K562 (cell line): ENCODE measurements around the gene AGPAT2. TPM values are rescaled to one million over a fixed set of nuclear protein-coding genes. Genes with fewer than 3 reads are reported as not detected.

Experiments
- ATAC-seq: fragments of 200-7000 bp; cut with Tn5 transposase; 3 replicates; pipeline ENCODE4 v1.9.1; 2020; ENCODE audit warnings: moderate library complexity
- BruUV-seq: library from RNA; stranded (reverse); fragments of 400-500 nt; replicated peaks from 2 replicates; lab custom pipeline; 2021; lab: Mats Ljungman, UMichigan
- CTCF ChIA-PET: fragments of 300-600 bp; formaldehyde crosslinking; extraction: SDS; loops from one replicate; lab custom pipeline; 2021; ENCODE audit warnings: low intra/inter-chr PET ratio; lab: Yijun Ruan, JAX
- POLR2A ChIA-PET: fragments of 300-600, 350-650 bp; sonication (Branson Sonifier 250); formaldehyde crosslinking; extraction: SDS; loops from one replicate; lab custom pipeline; 2021; ENCODE audit warnings: antibody characterized with exemption, inconsistent platforms; lab: Yijun Ruan, JAX
- DNase-seq, 4 experiments: peaks; one replicate each; pipeline versions ENCODE4 v3.0.0 to v3.0.0-alpha.2; 2011 to 2018; ENCODE audit warnings: low spot score in 3 of 4, mixed read lengths in 3 of 4; ENCODE audit errors: extremely low read depth in 1 of 4
- FAIRE-seq: peaks from 2 replicates; lab custom pipeline; 2011; peaks lifted over from hg19 to GRCh38; lab: Jason Lieb, UNC
- H2AFZ ChIP-seq: 2 replicates; pipeline ENCODE4 v1.6.0; 2011; ENCODE audit warnings: low read depth, low read length, control low read depth, inconsistent platforms
- H3K27ac ChIP-seq: fragments of 200-600 bp; 3 replicates; pipeline ENCODE4 v1.8.0; 2011; ENCODE audit warnings: low read depth, mild to moderate bottlenecking, control low read depth, inconsistent platforms, low read length, moderate library complexity, mixed read lengths; ENCODE audit errors: extremely low read depth
- H3K27me3 ChIP-seq, 2 experiments: fragments of 300-600 bp in 1 of 2; 2 replicates in 1 of 2; 3 replicates in 1 of 2; pipeline versions ENCODE4 v1.6.0 to v1.8.0; 2011; ENCODE audit warnings: inconsistent platforms in 2 of 2, low read length in 2 of 2, mild to moderate bottlenecking in 1 of 2, mixed read lengths in 1 of 2, moderate library complexity in 1 of 2; ENCODE audit not compliant: control insufficient read depth in 2 of 2, insufficient read depth in 2 of 2
- H3K36me3 ChIP-seq: fragments of 300-600 bp; 3 replicates; pipeline ENCODE4 v1.8.0; 2011; ENCODE audit warnings: mild to moderate bottlenecking, low read length, inconsistent platforms; ENCODE audit not compliant: control insufficient read depth, insufficient read depth
- H3K4me1 ChIP-seq, 2 experiments: fragments of 200-600 bp in 1 of 2; replicated peaks in 1 of 2; 2 replicates in 1 of 2; 3 replicates in 1 of 2; pipeline versions ENCODE4 v1.5.1 to v1.8.0; 2011; ENCODE audit warnings: inconsistent platforms in 2 of 2, low read length in 2 of 2, mild to moderate bottlenecking in 1 of 2, mixed read lengths in 1 of 2, moderate library complexity in 1 of 2; ENCODE audit not compliant: control insufficient read depth in 2 of 2, insufficient read depth in 2 of 2
- H3K4me2 ChIP-seq: 2 replicates; pipeline ENCODE4 v1.6.1; 2011; ENCODE audit warnings: low read length, control low read depth, inconsistent platforms, mixed read lengths; ENCODE audit not compliant: insufficient read depth
- H3K4me3 ChIP-seq: fragments of 200-600 bp; sonication (generic), shearing (Covaris generic); 2 replicates; pipeline ENCODE4 v1.5.1; 2016; ENCODE audit warnings: control low read depth, inconsistent platforms
- H3K79me2 ChIP-seq: fragments of 200-600 bp; 3 replicates; pipeline ENCODE4 v1.8.0; 2011; ENCODE audit warnings: low read length, inconsistent platforms; ENCODE audit not compliant: control insufficient read depth, insufficient read depth
- H3K9ac ChIP-seq, 2 experiments: 2 replicates each; pipeline versions ENCODE4 v1.6.0 to v1.6.1; 2011; ENCODE audit warnings: low read depth in 2 of 2, low read length in 2 of 2, control low read depth in 1 of 2, inconsistent platforms in 1 of 2, mild to moderate bottlenecking in 1 of 2, mixed read lengths in 1 of 2; ENCODE audit not compliant: insufficient read depth in 1 of 2
- H3K9me1 ChIP-seq: one replicate; pipeline ENCODE4 v1.6.0; 2011; ENCODE audit warnings: inconsistent platforms, mild to moderate bottlenecking, low read length, moderate library complexity; ENCODE audit not compliant: control insufficient read depth, insufficient read depth
- H3K9me3 ChIP-seq: replicated peaks from 2 replicates; pipeline ENCODE4 v1.5.1; 2011; ENCODE audit warnings: low read depth, low read length, inconsistent platforms; ENCODE audit not compliant: control insufficient read depth, insufficient read depth
- H4K20me1 ChIP-seq: replicated peaks from 2 replicates; pipeline ENCODE4 v1.6.1; 2011; ENCODE audit warnings: low read length, inconsistent platforms, mixed read lengths; ENCODE audit not compliant: control insufficient read depth, insufficient read depth
- BRCA1 ChIP-seq, 2 experiments: fragments of 450-650 bp in 1 of 2; sonication (generic) in 1 of 2; formaldehyde crosslinking in 1 of 2; IDR thresholded peaks; 2 replicates each; pipeline versions ENCODE4 v1.5.0 to v1.6.1; 2017 to 2020; ENCODE audit warnings: mild to moderate bottlenecking in 1 of 2, missing genetic modification reagents in 1 of 2
- GABPB1 ChIP-seq: sonication (generic); formaldehyde crosslinking; IDR thresholded peaks from 2 replicates; pipeline ENCODE4 v1.8.0; 2022; ENCODE audit warnings: mild to moderate bottlenecking, missing genetic modification reagents
- MYNN ChIP-seq, 2 experiments: sonication (generic); formaldehyde crosslinking in 1 of 2; IDR thresholded peaks; 2 replicates each; pipeline versions ENCODE4 v1.5.0 to v1.6.1; 2016 to 2020; ENCODE audit warnings: antibody characterized with exemption in 1 of 2, missing genetic modification reagents in 1 of 2
- NFXL1 ChIP-seq: fragments of 450-650 bp; formaldehyde crosslinking; IDR thresholded peaks from 2 replicates; pipeline ENCODE4 v1.4.0; 2021; ENCODE audit warnings: mild to moderate bottlenecking
- PCBP2 ChIP-seq: fragments of 200-400 bp; formaldehyde crosslinking; IDR thresholded peaks from 2 replicates; pipeline ENCODE4 v1.6.1; 2018; ENCODE audit warnings: low read length, low read depth, mild to moderate bottlenecking, moderate library complexity; ENCODE audit not compliant: poor library complexity, severe bottlenecking
- PYGO2 ChIP-seq: fragments of 450-650 bp; IDR thresholded peaks from 2 replicates; pipeline ENCODE4 v1.6.1; 2016; ENCODE audit warnings: mild to moderate bottlenecking, missing genetic modification characterization, moderate library complexity, missing compliant biosample characterization
- YY1 ChIP-seq, 3 experiments: IDR thresholded peaks; 2 replicates each; pipeline ENCODE4 v1.6.1; 2011; ENCODE audit warnings: low read length in 2 of 3, mild to moderate bottlenecking in 2 of 3, moderate library complexity in 2 of 3, borderline replicate concordance in 1 of 3, control low read depth in 1 of 3, low read depth in 1 of 3; ENCODE audit not compliant: insufficient read depth in 3 of 3, insufficient replicate concordance in 2 of 3, control insufficient read depth in 1 of 3, insufficient read length in 1 of 3; ENCODE audit errors: extremely low read depth in 1 of 3
- ZNF143 ChIP-seq: sonication (generic); formaldehyde crosslinking; IDR thresholded peaks from 2 replicates; pipeline ENCODE4 v1.9.0; 2022; ENCODE audit warnings: mild to moderate bottlenecking, missing genetic modification reagents
- ZNF76 ChIP-seq: fragments of 250-450 bp; sonication (Bioruptor Pico); IDR thresholded peaks from 2 replicates; pipeline ENCODE4 v1.4.0; 2020; ENCODE audit warnings: mild to moderate bottlenecking, moderate library complexity, borderline replicate concordance
- ZNF764 ChIP-seq: fragments of 250-450 bp; sonication (Bioruptor Pico); IDR thresholded peaks from 2 replicates; pipeline ENCODE4 v1.4.0; 2020; ENCODE audit warnings: low read depth, mild to moderate bottlenecking, moderate library complexity
- WGBS: fragments of 100-300 bp; shearing (Covaris generic); methylation state at CpG from one replicate; pipeline ENCODE4 v1.1.6; 2016; ENCODE audit warnings: low coverage, mixed read lengths; ENCODE audit not compliant: insufficient coverage; ENCODE audit errors: missing lambda C conversion rate; 5-methylcytosine and 5-hydroxymethylcytosine counted together
- in situ Hi-C: fragments of 300-500 bp; cut with MboI; formaldehyde crosslinking; loops from 4 replicates; pipeline ENCODE4 v1.15.0; 2018; ENCODE audit warnings: inconsistent platforms, mixed read lengths
- intact Hi-C: fragments of 100-400 bp; cut with micrococcal nuclease; formaldehyde crosslinking; loops from 2 replicates; pipeline ENCODE4 v1.14.2; 2022
- polyA plus RNA-seq, 8 experiments: library from polyadenylated mRNA; depleted of rRNA in 4 of 8; stranded (reverse) in 5 of 8; unstranded in 3 of 8; fragments of >200 nt; fragmentation: Nextera tagmentation in 2 of 8; fragmentation: Illumina TruSeq in 1 of 8; extraction: Ambion mirVana in 2 of 8; extraction: Trizol in 1 of 8; gene quantifications; 2 replicates each; pipeline versions ENCODE4 v1.2.1 to v1.2.3, GENCODE V29; 2011 to 2014; ENCODE audit warnings: inconsistent platforms in 1 of 8, missing spikeins in 1 of 8
- total RNA-seq, 7 experiments: library from RNA; depleted of rRNA in 6 of 7; stranded (reverse); fragments of >200 nt in 6 of 7; fragmentation: Illumina TruSeq in 2 of 7; extraction: Trizol in 2 of 7; gene quantifications; 2 replicates each; pipeline versions ENCODE4 v1.2.1 to v1.2.3, GENCODE V29; 2011 to 2021; ENCODE audit warnings: low replicate concordance in 1 of 7
- TF ChIP-seq, protein P1 (sequence below): fragments of 450-650 bp; IDR thresholded peaks from 2 replicates; pipeline ENCODE4 v1.6.1; 2016; ENCODE audit warnings: antibody characterized with exemption
- TF ChIP-seq, protein P2 (sequence below): fragments of 450-650 bp; conservative IDR thresholded peaks from 2 replicates; pipeline ENCODE4 v1.6.1; 2016; ENCODE audit warnings: missing genetic modification characterization, low read depth, mild to moderate bottlenecking, missing compliant biosample characterization, moderate library complexity

The AGPAT2 gene
- total and polyA plus RNA-seq, 9 of the 15 experiments (the other 6 are each of a cell fraction or from before 2014, with no cell fraction given): 0.13 to 54.5 (median 23.9) TPM

- H3K9me1 ChIP-seq: no peaks in the 10 kb centered on the region
- no peaks in the 10 kb centered on the region for H3K79me2 ChIP-seq
- ATAC-seq: no peak
- no peak overlapping the region for H3K4me3 ChIP-seq
- H2AFZ ChIP-seq: no peak overlapping the region
- 68% methylated on average over 23 of the region's 23 CpGs for WGBS
- no TSS peak for BruUV-seq
- H3K27ac ChIP-seq: no peak overlapping the region
- peaks cover 10 to 67% of the 10 kb centered on the region in 2 experiments; a peak in 4 of 5 replicates for H3K4me1 ChIP-seq
- ChIA-PET POLR2A (interaction anchor here (1.0 kb wide), 1 partner anchor 10 kb away, joined by 3 read pairs; no protein-coding TSS in a partner anchor), CTCF (no interaction called here)
- DNase-seq: no peak
- H3K36me3 ChIP-seq: no peaks in the 10 kb centered on the region
- intact Hi-C loops: no loop called here
- no peaks in the 10 kb centered on the region for H4K20me1 ChIP-seq
- H3K9me3 ChIP-seq: no peaks in the 10 kb centered on the region
- in situ Hi-C loops: no loop called here
- no peak overlapping the region for H3K4me2 ChIP-seq
- no peaks in the 10 kb centered on the region for H3K27me3 ChIP-seq
- H3K9ac ChIP-seq: peak overlapping the region in 1 of 2 experiments; percentile 69; a peak in 1 of 4 replicates
- no peak for FAIRE-seq
- no peak for TF ChIP-seq BRCA1 (IDR thresholded peaks at IDR 0.05)
- no peak for TF ChIP-seq BRCA1 (CRISPR knock-in tag; IDR thresholded peaks at IDR 0.05)
- TF ChIP-seq PYGO2 (tag): no peak
- no peak for TF ChIP-seq ZNF764 (CRISPR knock-in tag)
- TF ChIP-seq ZNF143 (CRISPR knock-in tag): no peak
- TF ChIP-seq, protein P1, sequence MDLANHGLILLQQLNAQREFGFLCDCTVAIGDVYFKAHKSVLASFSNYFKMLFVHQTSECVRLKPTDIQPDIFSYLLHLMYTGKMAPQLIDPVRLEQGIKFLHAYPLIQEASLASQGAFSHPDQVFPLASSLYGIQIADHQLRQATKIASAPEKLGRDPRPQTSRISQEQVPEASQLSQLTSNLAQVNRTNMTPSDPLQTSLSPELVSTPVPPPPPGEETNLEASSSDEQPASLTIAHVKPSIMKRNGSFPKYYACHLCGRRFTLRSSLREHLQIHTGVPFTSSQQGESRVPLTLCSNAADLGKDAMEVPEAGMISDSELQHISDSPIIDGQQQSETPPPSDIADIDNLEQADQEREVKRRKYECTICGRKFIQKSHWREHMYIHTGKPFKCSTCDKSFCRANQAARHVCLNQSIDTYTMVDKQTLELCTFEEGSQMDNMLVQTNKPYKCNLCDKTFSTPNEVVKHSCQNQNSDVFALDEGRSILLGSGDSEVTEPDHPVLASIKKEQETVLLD: no peak
- TF ChIP-seq GABPB1 (CRISPR knock-in tag): no peak
- TF ChIP-seq MYNN (IDR thresholded peaks at IDR 0.05): no peak
- TF ChIP-seq MYNN (CRISPR knock-in tag; IDR thresholded peaks at IDR 0.05): no peak
- TF ChIP-seq, protein P2, sequence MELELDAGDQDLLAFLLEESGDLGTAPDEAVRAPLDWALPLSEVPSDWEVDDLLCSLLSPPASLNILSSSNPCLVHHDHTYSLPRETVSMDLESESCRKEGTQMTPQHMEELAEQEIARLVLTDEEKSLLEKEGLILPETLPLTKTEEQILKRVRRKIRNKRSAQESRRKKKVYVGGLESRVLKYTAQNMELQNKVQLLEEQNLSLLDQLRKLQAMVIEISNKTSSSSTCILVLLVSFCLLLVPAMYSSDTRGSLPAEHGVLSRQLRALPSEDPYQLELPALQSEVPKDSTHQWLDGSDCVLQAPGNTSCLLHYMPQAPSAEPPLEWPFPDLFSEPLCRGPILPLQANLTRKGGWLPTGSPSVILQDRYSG: no peak
- no peak for TF ChIP-seq ZNF76
- TF ChIP-seq PCBP2: no peak
- TF ChIP-seq NFXL1: no peak
- TF ChIP-seq YY1 (IDR thresholded peaks at IDR 0.05; ENCODE audit: borderline replicate concordance in 1 of 3, control insufficient read depth in 1 of 3, extremely low read depth in 1 of 3, insufficient read depth in 3 of 3, insufficient read length in 1 of 3, insufficient replicate concordance in 2 of 3, low read depth in 1 of 3, low read length in 2 of 3): no peak
Measured at GRCh38 chr9:136695955-136696354, 8.7 kb upstream of the AGPAT2 start.
